Natural killer cell (primary cell): ENCODE measurements around the gene SCGN. TPM values are rescaled to one million over a fixed set of nuclear protein-coding genes. Genes with fewer than 3 reads are reported as not detected.

Experiments used
- ATAC-seq, 3 donors: fragments of 150-1000 bp in 2 of 3; fragments of 200-7000 bp in 1 of 3; cut with Tn5 transposase; 1 replicate in 1 of 3; 2 replicates in 2 of 3; pipeline ENCODE4 v1.10.0; 2021; ENCODE audit warnings: mild to moderate bottlenecking in 2 of 3, moderate library complexity in 2 of 3
- DNase-seq, 2 donors: peaks; one replicate each; pipeline versions ENCODE4 v3.0.0 to v3.0.0-alpha.2; 2013 to 2021; ENCODE audit warnings: mixed read lengths in 1 of 2
- H3K27ac ChIP-seq: one replicate; pipeline ENCODE4 v1.5.1; 2013; ENCODE audit warnings: mild to moderate bottlenecking, low read length
- H3K27me3 ChIP-seq: one replicate; pipeline ENCODE4 v1.6.1; 2013; ENCODE audit warnings: low read length; ENCODE audit not compliant: control insufficient read depth, insufficient read depth
- H3K36me3 ChIP-seq: one replicate; pipeline ENCODE4 v1.6.1; 2013; ENCODE audit warnings: low read length; ENCODE audit not compliant: control insufficient read depth, insufficient read depth
- H3K4me1 ChIP-seq: one replicate; pipeline ENCODE4 v1.6.1; 2013; ENCODE audit warnings: low read length; ENCODE audit not compliant: control insufficient read depth, insufficient read depth
- H3K4me3 ChIP-seq: one replicate; pipeline ENCODE4 v1.5.1; 2013; ENCODE audit warnings: low read length
- H3K9me3 ChIP-seq: one replicate; pipeline ENCODE4 v1.6.1; 2013; ENCODE audit warnings: low read length; ENCODE audit not compliant: control insufficient read depth, insufficient read depth
- H3K27ac Mint-ChIP-seq, 2 donors: one replicate each; pipeline ENCODE4 v1.8.0; 2022; ENCODE audit warnings: mild to moderate bottlenecking in 2 of 2, mixed read lengths in 2 of 2, moderate library complexity in 1 of 2
- H3K27me3 Mint-ChIP-seq, 2 donors: one replicate each; pipeline ENCODE4 v1.8.0; 2022; ENCODE audit warnings: low read depth in 2 of 2, mixed read lengths in 2 of 2
- H3K36me3 Mint-ChIP-seq: one replicate; pipeline ENCODE4 v1.8.0; 2022; ENCODE audit warnings: mixed read lengths
- H3K4me1 Mint-ChIP-seq, 2 donors: one replicate each; pipeline ENCODE4 v1.8.0; 2022; ENCODE audit warnings: mixed read lengths in 2 of 2
- H3K4me3 Mint-ChIP-seq: one replicate; pipeline ENCODE4 v1.8.0; 2022; ENCODE audit warnings: mild to moderate bottlenecking, moderate library complexity, mixed read lengths
- H3K9me3 Mint-ChIP-seq, 2 donors: one replicate each; pipeline ENCODE4 v1.8.0; 2022; ENCODE audit warnings: mixed read lengths in 2 of 2
- CTCF ChIP-seq: fragments of 200-600 bp; IDR thresholded peaks from one replicate; pipeline ENCODE4 v1.8.0; 2022; ENCODE audit warnings: antibody characterized with exemption
- WGBS: methylation state at CpG from one replicate; pipeline ENCODE4 v1.1.7; 2013; ENCODE audit warnings: missing lambda C conversion rate; ENCODE audit not compliant: insufficient coverage; 5-methylcytosine and 5-hydroxymethylcytosine counted together
- intact Hi-C: fragments of 100-400 bp; cut with micrococcal nuclease; formaldehyde crosslinking; loops from one replicate; pipeline ENCODE4 v1.14.2; 2022
- total RNA-seq, 4 donors: library from RNA; stranded (reverse); fragments of 120-200 nt in 1 of 4; gene quantifications; one replicate each; pipeline versions ENCODE4 v1.2.3 to v1.2.4, GENCODE V29; 2013 to 2022

SCGN gene
- total RNA-seq, 3 donors from 2014 or later (not counting 1 experiment from before 2014, with no cell fraction given): not detected

DNA sequence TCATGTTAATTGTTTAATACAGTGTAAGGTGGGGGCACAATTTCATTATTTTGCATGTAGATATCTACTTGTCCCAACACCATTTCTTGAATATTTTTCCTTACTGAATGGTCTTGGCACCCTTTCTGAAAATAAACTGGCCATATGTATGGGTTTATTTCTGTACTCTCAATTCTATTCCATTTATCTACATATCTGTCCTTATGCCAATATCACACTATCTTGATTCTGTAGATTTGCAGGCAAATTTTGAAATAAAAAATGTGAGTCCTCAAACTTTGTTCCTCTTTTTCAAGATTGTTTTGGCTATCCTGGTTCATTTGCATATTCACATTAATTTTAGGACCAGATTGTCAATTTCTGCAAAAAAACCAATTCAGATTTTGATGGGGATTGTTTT lies 34.8 kb downstream of the SCGN start:
- no peaks in the 10 kb centered on the region for H3K4me1 Mint-ChIP-seq
- H3K27me3 Mint-ChIP-seq: peaks cover 6 to 57% of the 10 kb centered on the region in 2 donors

GRCh38 chr6:25689966-25690365 lies 38.0 kb downstream of the SCGN start:
- DNase-seq (no peak), ATAC-seq (no peak)
- Mint-ChIP-seq H3K36me3 (no peaks in the 10 kb centered on the region), H3K9me3 (no peaks in the 10 kb centered on the region), H3K27ac (no peak overlapping the region), H3K27me3 (peaks cover 6 to 46% of the 10 kb centered on the region in 2 donors), H3K4me3 (no peak overlapping the region), H3K4me1 (no peaks in the 10 kb centered on the region)
- Histone ChIP-seq H3K27ac (no peak overlapping the region), H3K4me3 (no peak overlapping the region), H3K9me3 (no peaks in the 10 kb centered on the region), H3K36me3 (no peaks in the 10 kb centered on the region), H3K27me3 (peaks cover 6% of the 10 kb centered on the region), H3K4me1 (no peaks in the 10 kb centered on the region)
- TF ChIP-seq CTCF: no peak
- intact Hi-C loops: no loop called here
- WGBS: 82% methylated on average over 1 of the region's 1 CpG

More for the DNA sequence above, 34.8 kb downstream of the SCGN start:
- no peak for DNase-seq
- intact Hi-C loops: no loop called here
- Histone ChIP-seq H3K36me3 (no peaks in the 10 kb centered on the region), H3K27ac (no peak overlapping the region), H3K4me3 (no peak overlapping the region), H3K9me3 (no peaks in the 10 kb centered on the region), H3K4me1 (no peaks in the 10 kb centered on the region), H3K27me3 (peaks cover 6% of the 10 kb centered on the region)
- H3K27ac Mint-ChIP-seq: no peak overlapping the region
- no peak overlapping the region for H3K4me3 Mint-ChIP-seq
- no peaks in the 10 kb centered on the region for H3K9me3 Mint-ChIP-seq
- no peak for TF ChIP-seq CTCF
- no peaks in the 10 kb centered on the region for H3K36me3 Mint-ChIP-seq
- no peak for ATAC-seq

DNA sequence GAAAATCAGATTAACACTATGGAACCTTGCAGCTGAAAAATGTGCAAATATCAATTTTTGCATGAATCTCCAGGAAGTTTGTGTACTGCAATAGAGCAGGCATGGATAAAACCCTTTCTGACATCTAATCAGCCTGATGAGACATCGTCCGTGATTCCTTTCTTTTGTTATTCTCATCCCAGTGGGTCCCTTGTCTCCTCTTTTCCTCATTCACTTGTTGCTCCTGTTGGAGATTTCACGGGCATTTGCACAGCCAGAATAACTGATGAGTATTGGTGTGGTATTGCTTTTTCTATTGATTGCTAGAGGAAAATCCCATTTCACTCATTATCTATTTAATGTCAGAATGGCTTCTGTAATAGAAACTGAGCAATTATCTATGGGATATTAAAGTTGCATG lies 39.9 kb downstream of the SCGN start:
- DNase-seq: no peak
- H3K4me1 ChIP-seq: no peaks in the 10 kb centered on the region
- Mint-ChIP-seq H3K36me3 (no peaks in the 10 kb centered on the region), H3K4me1 (no peaks in the 10 kb centered on the region), H3K27me3 (peaks cover 6 to 44% of the 10 kb centered on the region in 2 donors), H3K27ac (no peak overlapping the region), H3K9me3 (no peaks in the 10 kb centered on the region), H3K4me3 (no peak overlapping the region)
- WGBS: 77% methylated on average over 2 of the region's 3 CpGs
- no peak for ATAC-seq
- H3K4me3 ChIP-seq: no peak overlapping the region
- no peaks in the 10 kb centered on the region for H3K9me3 ChIP-seq
- intact Hi-C loops: no loop called here
- peaks cover 2% of the 10 kb centered on the region for H3K27me3 ChIP-seq
- H3K36me3 ChIP-seq: no peaks in the 10 kb centered on the region
- H3K27ac ChIP-seq: no peak overlapping the region
- no peak for TF ChIP-seq CTCF

DNA sequence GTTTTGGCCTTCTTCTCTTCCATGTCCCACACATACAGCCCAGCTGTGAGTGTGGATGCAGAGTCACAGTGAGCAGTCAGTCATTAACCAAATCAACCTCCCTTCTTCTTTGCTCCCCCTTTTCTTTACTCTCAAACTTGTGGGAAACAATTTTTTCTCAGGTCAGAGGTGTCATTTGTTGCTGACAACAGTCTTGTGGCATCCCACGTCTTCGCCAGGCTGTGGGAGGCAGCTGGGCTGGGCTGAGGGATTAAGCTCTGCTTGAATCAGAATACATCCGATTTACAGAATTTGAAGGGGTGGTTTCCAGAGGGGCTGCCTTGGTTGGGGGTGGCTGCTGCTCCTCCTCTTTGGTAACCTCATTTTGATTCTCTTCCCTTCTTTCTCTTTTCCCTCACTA lies 40.5 kb downstream of the SCGN start:
- Mint-ChIP-seq H3K9me3 (no peaks in the 10 kb centered on the region), H3K4me1 (no peaks in the 10 kb centered on the region), H3K36me3 (no peaks in the 10 kb centered on the region), H3K4me3 (no peak overlapping the region), H3K27me3 (peaks cover 8 to 44% of the 10 kb centered on the region in 2 donors), H3K27ac (no peak overlapping the region)
- no peak overlapping the region for H3K4me3 ChIP-seq
- TF ChIP-seq CTCF: no peak
- no peak for DNase-seq
- no peaks in the 10 kb centered on the region for H3K4me1 ChIP-seq
- no peaks in the 10 kb centered on the region for H3K36me3 ChIP-seq
- ATAC-seq: no peak
- H3K9me3 ChIP-seq: no peaks in the 10 kb centered on the region
- no peak overlapping the region for H3K27ac ChIP-seq
- WGBS: 72% methylated on average over 3 of the region's 3 CpGs
- intact Hi-C loops: no loop called here
- H3K27me3 ChIP-seq: peaks cover 2% of the 10 kb centered on the region
